SK-N-SH (cell line): Measurements from ENCODE around the gene CFTR. TPM values are rescaled to one million over a fixed set of nuclear protein-coding genes. Genes with fewer than 3 reads are reported as not detected.

ENCODE experiments used
- CTCF ChIA-PET: fragments of 300-600, 350-600 bp; formaldehyde crosslinking; extraction: SDS; loops from one replicate; lab custom pipeline; 2021; lab: Yijun Ruan, JAX
- POLR2A ChIA-PET: fragments of 350-600 bp; sonication (Branson Sonifier 250); formaldehyde crosslinking; extraction: SDS; loops from one replicate; lab custom pipeline; 2020; ENCODE audit warnings: antibody characterized with exemption, inconsistent platforms; lab: Yijun Ruan, JAX
- DNase-seq: peaks from one replicate; pipeline ENCODE4 v3.0.0; 2012
- H2AFZ ChIP-seq: fragments of 200-600 bp; sonication (generic); 2 replicates; pipeline ENCODE4 v1.8.1; 2016; ENCODE audit warnings: antibody characterized with exemption, mild to moderate bottlenecking, low read depth
- H3F3A ChIP-seq: fragments of 200-600 bp; sonication (generic); replicated peaks from 2 replicates; pipeline ENCODE3; 2016; ENCODE audit warnings: antibody characterized with exemption, mild to moderate bottlenecking; ENCODE audit not compliant: insufficient read depth
- H3K27ac ChIP-seq, 2 experiments: fragments of 200-500 bp in 1 of 2; fragments of 200-600 bp in 1 of 2; sonication (Bioruptor generic) in 1 of 2; sonication (generic), shearing (Covaris generic) in 1 of 2; 2 replicates each; pipeline versions ENCODE4 v1.5.1 to v1.6.1; 2014 to 2016; ENCODE audit warnings: low read depth in 2 of 2, inconsistent platforms in 1 of 2, low read length in 1 of 2, mild to moderate bottlenecking in 1 of 2, mixed read lengths in 1 of 2
- H3K27me3 ChIP-seq: fragments of 200-600 bp; sonication (generic), shearing (Covaris generic); 2 replicates; pipeline ENCODE4 v1.6.1; 2016; ENCODE audit warnings: mixed run types; ENCODE audit not compliant: insufficient read depth
- H3K36me3 ChIP-seq, 2 experiments: fragments of 200-500 bp in 1 of 2; fragments of 200-600 bp in 1 of 2; sonication (Bioruptor generic) in 1 of 2; sonication (generic) in 1 of 2; replicated peaks in 1 of 2; 2 replicates each; pipeline versions ENCODE3 to v1.5.1; 2014 to 2016; ENCODE audit warnings: low read length in 1 of 2, mild to moderate bottlenecking in 1 of 2; ENCODE audit not compliant: insufficient read depth in 2 of 2, control insufficient read depth in 1 of 2
- H3K4me1 ChIP-seq, 2 experiments: fragments of 200-500 bp in 1 of 2; fragments of 200-600 bp in 1 of 2; sonication (Bioruptor generic) in 1 of 2; sonication (generic), shearing (Covaris generic) in 1 of 2; 2 replicates each; pipeline versions ENCODE4 v1.5.1 to v1.6.1; 2014 to 2016; ENCODE audit warnings: low read depth in 1 of 2, low read length in 1 of 2, mixed run types in 1 of 2; ENCODE audit not compliant: insufficient read depth in 2 of 2, control insufficient read depth in 1 of 2
- H3K4me2 ChIP-seq: fragments of 200-600 bp; sonication (generic), shearing (Covaris generic); 2 replicates; pipeline ENCODE4 v1.6.1; 2017; ENCODE audit warnings: mixed run types
- H3K4me3 ChIP-seq, 2 experiments: fragments of 200-500 bp in 1 of 2; fragments of 200-600 bp in 1 of 2; sonication (Bioruptor generic) in 1 of 2; sonication (generic), shearing (Covaris generic) in 1 of 2; 2 replicates each; pipeline versions ENCODE4 v1.5.1 to v1.8.1; 2014 to 2016; ENCODE audit warnings: low read depth in 2 of 2, inconsistent platforms in 1 of 2, low read length in 1 of 2, mild to moderate bottlenecking in 1 of 2, mixed read lengths in 1 of 2, moderate library complexity in 1 of 2
- H3K79me2 ChIP-seq: fragments of 200-600 bp; sonication (generic); 2 replicates; pipeline ENCODE4 v1.8.1; 2017; ENCODE audit warnings: mild to moderate bottlenecking; ENCODE audit not compliant: insufficient read depth
- H3K9ac ChIP-seq: fragments of 200-600 bp; sonication (generic); 2 replicates; pipeline ENCODE4 v1.6.1; 2017; ENCODE audit warnings: mixed run types
- H3K9me2 ChIP-seq: fragments of 200-600 bp; sonication (generic); 2 replicates; pipeline ENCODE4 v1.6.1; 2017; ENCODE audit warnings: mixed run types
- H3K9me3 ChIP-seq: fragments of 200-600 bp; sonication (generic); 2 replicates; pipeline ENCODE4 v1.6.1; 2017; ENCODE audit warnings: mixed run types, mild to moderate bottlenecking, moderate library complexity
- H4K20me1 ChIP-seq: fragments of 200-600 bp; sonication (generic); 2 replicates; pipeline ENCODE4 v1.6.1; 2017; ENCODE audit warnings: mild to moderate bottlenecking, mixed run types; ENCODE audit not compliant: insufficient read depth
- EP300 ChIP-seq, 2 experiments: IDR thresholded peaks; 2 replicates each; pipeline versions ENCODE4 v1.4.0 to v1.6.1; 2012; ENCODE audit warnings: borderline replicate concordance in 1 of 2, low read depth in 1 of 2, low read length in 1 of 2
- GABPA ChIP-seq: IDR thresholded peaks from 2 replicates; pipeline ENCODE4 v1.4.0; 2012; ENCODE audit warnings: low read depth, mild to moderate bottlenecking
- MEF2A ChIP-seq: IDR thresholded peaks from 2 replicates; pipeline ENCODE4 v1.4.0; 2012; ENCODE audit warnings: low read depth, borderline replicate concordance
- MXI1 ChIP-seq: IDR thresholded peaks from 2 replicates; pipeline ENCODE4 v1.6.1; 2012; ENCODE audit warnings: mild to moderate bottlenecking, low read depth, low read length, improper control_type of control experiment
- NRF1 ChIP-seq: IDR thresholded peaks from 2 replicates; pipeline ENCODE4 v1.6.1; 2012; ENCODE audit warnings: low read depth, mild to moderate bottlenecking, low read length
- PBX3 ChIP-seq: IDR thresholded peaks from 2 replicates; pipeline ENCODE4; 2012
- REST ChIP-seq: IDR thresholded peaks from 2 replicates; pipeline ENCODE4 v1.6.1; 2012; ENCODE audit warnings: mild to moderate bottlenecking, low read depth, low read length, moderate library complexity
- RFX5 ChIP-seq: IDR thresholded peaks from 2 replicates; pipeline ENCODE4 v1.6.1; 2012; ENCODE audit warnings: mild to moderate bottlenecking, improper control_type of control experiment, low read length
- RXRA ChIP-seq: IDR thresholded peaks from 2 replicates; pipeline ENCODE4 v1.4.0; 2012; ENCODE audit warnings: low read depth, mild to moderate bottlenecking, borderline replicate concordance
- SIN3A ChIP-seq: IDR thresholded peaks from 2 replicates; pipeline ENCODE4 v1.6.1; 2012; ENCODE audit warnings: low read depth, mild to moderate bottlenecking, low read length, moderate library complexity, borderline replicate concordance
- SMC3 ChIP-seq: IDR thresholded peaks from 2 replicates; pipeline ENCODE4 v1.6.1; 2012; ENCODE audit warnings: low read depth, low read length, improper control_type of control experiment
- TCF12 ChIP-seq: IDR thresholded peaks from 2 replicates; pipeline ENCODE4 v1.4.0; 2012
- TEAD4 ChIP-seq: IDR thresholded peaks from 2 replicates; pipeline ENCODE4 v1.4.0; 2012; ENCODE audit warnings: mild to moderate bottlenecking, borderline replicate concordance; ENCODE audit not compliant: insufficient read depth
- YY1 ChIP-seq: IDR thresholded peaks from 2 replicates; pipeline ENCODE4 v1.4.0; 2012; ENCODE audit warnings: low read depth, mild to moderate bottlenecking
- ZBTB33 ChIP-seq: IDR thresholded peaks from 2 replicates; pipeline ENCODE4 v1.4.0; 2012; ENCODE audit warnings: low read depth, borderline replicate concordance
- WGBS: methylation state at CpG from one replicate; pipeline ENCODE4 v1.1.6; 2017; ENCODE audit warnings: low lambda C conversion rate; 5-methylcytosine and 5-hydroxymethylcytosine counted together
- polyA plus RNA-seq, 3 experiments: library from polyadenylated mRNA; depleted of rRNA; stranded (reverse); fragments of >200 nt; gene quantifications; 2 replicates each; pipeline ENCODE4 v1.2.3, GENCODE V29; 2012

Gene CFTR
- polyA plus RNA-seq, 1 of the 3 experiments (the other 2 are of a cell fraction): not detected

GRCh38 chr7:117631652-117632051 is 151.8 kb downstream of the CFTR start:
- H3K27me3 ChIP-seq: no peaks in the 10 kb centered on the region; the same call in 1 of the 2 replicates
- no peak for TF ChIP-seq SMC3
- H3K36me3 ChIP-seq: no peaks in the 10 kb centered on the region
- H3K9me2 ChIP-seq: no peaks in the 10 kb centered on the region
- no peak overlapping the region for H3K4me2 ChIP-seq
- H3K9ac ChIP-seq: no peak overlapping the region
- H2AFZ ChIP-seq: no peak overlapping the region
- POLR2A ChIA-PET: no interaction called here
- H3K27ac ChIP-seq: no peak overlapping the region
- no peak for DNase-seq
- WGBS: 8% methylated on average over 3 of the region's 3 CpGs
- no peaks in the 10 kb centered on the region for H3K9me3 ChIP-seq
- CTCF ChIA-PET: interaction anchor here (0.8 kb wide), 1 partner anchor 267 kb away, joined by 3 read pairs; no protein-coding TSS in a partner anchor
- H4K20me1 ChIP-seq: no peaks in the 10 kb centered on the region
- H3K79me2 ChIP-seq: no peaks in the 10 kb centered on the region
- H3K4me1 ChIP-seq: no peaks in the 10 kb centered on the region; a peak in 1 of 4 replicates
- no peak overlapping the region for H3K4me3 ChIP-seq
- peaks cover 4% of the 10 kb centered on the region for H3F3A ChIP-seq

- H3K79me2 ChIP-seq: no peaks in the 10 kb centered on the region
- H3K27ac ChIP-seq: no peak overlapping the region
- H3K9ac ChIP-seq: no peak overlapping the region
- H4K20me1 ChIP-seq: no peaks in the 10 kb centered on the region
- H3K9me2 ChIP-seq: no peaks in the 10 kb centered on the region
- H3K4me3 ChIP-seq: no peak overlapping the region
- peaks cover 3% of the 10 kb centered on the region for H3F3A ChIP-seq
- ChIA-PET CTCF (interaction anchor here (1.2 to 1.6 kb wide), 2 partner anchors 12 to 26 kb away, joined by 3 to 4 read pairs; no protein-coding TSS in a partner anchor), POLR2A (no interaction called here)
- WGBS: 5% methylated on average over 2 of the region's 2 CpGs
- no peak overlapping the region for H2AFZ ChIP-seq
- H3K9me3 ChIP-seq: no peaks in the 10 kb centered on the region
- H3K4me1 ChIP-seq: no peaks in the 10 kb centered on the region
- H3K4me2 ChIP-seq: no peak overlapping the region
- no peaks in the 10 kb centered on the region for H3K36me3 ChIP-seq
- H3K27me3 ChIP-seq: no peaks in the 10 kb centered on the region; the same call in 1 of the 2 replicates
- TF ChIP-seq TCF12 (no peak), YY1 (no peak), RFX5 (no peak), PBX3 (no peak), REST (no peak), NRF1 (no peak), MEF2A (no peak), MXI1 (no peak), ZBTB33 (no peak), TEAD4 (no peak), RXRA (no peak), EP300 (IDR thresholded peaks at IDR 0.05; ENCODE audit: borderline replicate concordance in 1 of 2, low read depth in 1 of 2, low read length in 1 of 2) (no peak), GABPA (no peak), SIN3A (no peak)
- DNase-seq: no peak
Observed at GRCh38 chr7:117637937-117638336, 158.1 kb downstream of the CFTR start.
